HepG2 (cell line): ENCODE measurements around the gene CMIP. TPM values are rescaled to one million over a fixed set of nuclear protein-coding genes. Genes with fewer than 3 reads are reported as not detected.

Experiments used
- ATAC-seq: fragments of 200-7000 bp; cut with Tn5 transposase; 3 replicates; pipeline ENCODE4 v1.9.1; 2020; ENCODE audit warnings: mild to moderate bottlenecking, moderate library complexity
- BruUV-seq: library from RNA; stranded (reverse); fragments of 400-500 nt; replicated peaks from 2 replicates; lab custom pipeline; 2021; lab: Mats Ljungman, UMichigan
- CTCF ChIA-PET: fragments of 300-600 bp; formaldehyde crosslinking; extraction: SDS; loops from one replicate; lab custom pipeline; 2021; ENCODE audit warnings: low total read pairs, inconsistent platforms, low intra/inter-chr PET ratio; lab: Yijun Ruan, JAX
- POLR2A ChIA-PET: fragments of 350-600 bp; sonication (Branson Sonifier 250); formaldehyde crosslinking; loops from one replicate; lab custom pipeline; 2020; ENCODE audit warnings: antibody characterized with exemption, inconsistent platforms; lab: Yijun Ruan, JAX
- DNase-seq: peaks from one replicate; pipeline ENCODE4 v3.0.0-alpha.2; 2015; ENCODE audit warnings: low spot score
- FAIRE-seq: peaks from 3 replicates; lab custom pipeline; 2011; peaks lifted over from hg19 to GRCh38; lab: Jason Lieb, UNC
- H2AFZ ChIP-seq: one replicate; pipeline ENCODE4 v1.6.1; 2011; ENCODE audit warnings: low read length, inconsistent platforms
- H3K27ac ChIP-seq: fragments of 300-600 bp; 3 replicates; pipeline ENCODE4 v1.8.0; 2011; ENCODE audit warnings: mixed run types, mild to moderate bottlenecking, mixed read lengths, low read length, inconsistent platforms; ENCODE audit not compliant: insufficient read depth; ENCODE audit errors: extremely low read length
- H3K27me3 ChIP-seq, 2 experiments: fragments of 200-600 bp in 1 of 2; 2 replicates in 1 of 2; 3 replicates in 1 of 2; pipeline versions ENCODE4 v1.6.0 to v1.8.0; 2011; ENCODE audit warnings: low read length in 2 of 2, mild to moderate bottlenecking in 2 of 2, moderate library complexity in 2 of 2, inconsistent platforms in 1 of 2; ENCODE audit not compliant: insufficient read depth in 2 of 2, control insufficient read depth in 1 of 2
- H3K36me3 ChIP-seq, 2 experiments: fragments of 200-600 bp in 1 of 2; replicated peaks in 1 of 2; 2 replicates in 1 of 2; 3 replicates in 1 of 2; pipeline versions ENCODE4 v1.5.1 to v1.8.0; 2011; ENCODE audit warnings: low read length in 2 of 2, inconsistent platforms in 1 of 2; ENCODE audit not compliant: insufficient read depth in 2 of 2, control insufficient read depth in 1 of 2
- H3K4me1 ChIP-seq: 2 replicates; pipeline ENCODE4 v1.5.1; 2012; ENCODE audit warnings: low read length, inconsistent platforms; ENCODE audit not compliant: insufficient read depth
- H3K4me2 ChIP-seq: 2 replicates; pipeline ENCODE4 v1.6.0; 2011; ENCODE audit warnings: low read depth, low read length, inconsistent platforms
- H3K4me3 ChIP-seq, 3 experiments: fragments of 200-600 bp in 1 of 3; sonication (generic), shearing (Covaris generic) in 1 of 3; replicated peaks in 1 of 3; 2 replicates each; pipeline ENCODE4 v1.5.1; 2011 to 2016; ENCODE audit warnings: low read length in 3 of 3, inconsistent platforms in 2 of 3, low read depth in 2 of 3, mild to moderate bottlenecking in 2 of 3, control low read depth in 1 of 3, mixed read lengths in 1 of 3; ENCODE audit not compliant: insufficient read depth in 1 of 3
- H3K79me2 ChIP-seq: one replicate; pipeline ENCODE4 v1.6.1; 2011; ENCODE audit warnings: low read length, inconsistent platforms; ENCODE audit not compliant: insufficient read depth
- H3K9ac ChIP-seq: 2 replicates; pipeline ENCODE4 v1.6.0; 2011; ENCODE audit warnings: mild to moderate bottlenecking, low read depth, low read length, inconsistent platforms; ENCODE audit not compliant: insufficient read depth
- H3K9me3 ChIP-seq: 2 replicates; pipeline ENCODE4 v1.5.1; 2012; ENCODE audit warnings: mild to moderate bottlenecking, low read length
- H4K20me1 ChIP-seq: 2 replicates; pipeline ENCODE4 v1.6.0; 2011; ENCODE audit warnings: inconsistent platforms, mild to moderate bottlenecking, low read length, moderate library complexity; ENCODE audit not compliant: insufficient read depth
- DZIP1 ChIP-seq: sonication (generic); formaldehyde crosslinking; IDR thresholded peaks from 2 replicates; pipeline ENCODE4 v1.5.0; 2020; ENCODE audit warnings: mild to moderate bottlenecking, missing genetic modification reagents
- FOSL2 ChIP-seq: sonication (generic); formaldehyde crosslinking; IDR thresholded peaks from 2 replicates; pipeline ENCODE4 v1.4.0; 2020; ENCODE audit warnings: missing genetic modification reagents
- GABPB1 ChIP-seq: IDR thresholded peaks from 2 replicates; pipeline ENCODE4 v1.6.1; 2016; ENCODE audit warnings: mild to moderate bottlenecking, missing genetic modification reagents, moderate library complexity, missing compliant biosample characterization
- GPN1 ChIP-seq: sonication (generic); formaldehyde crosslinking; IDR thresholded peaks from 2 replicates; pipeline ENCODE4 v1.5.1; 2020; ENCODE audit warnings: missing genetic modification reagents, borderline replicate concordance
- MEIS2 ChIP-seq: sonication (generic); formaldehyde crosslinking; IDR thresholded peaks from 2 replicates; pipeline ENCODE4 v1.9.0; 2021; ENCODE audit warnings: mild to moderate bottlenecking, missing genetic modification reagents
- NFE2L2 ChIP-seq: fragments of 150-350 bp; IDR thresholded peaks from 2 replicates; pipeline ENCODE4 v1.6.1; 2014; ENCODE audit warnings: low read length
- NKX3-1 ChIP-seq: sonication (generic); formaldehyde crosslinking; IDR thresholded peaks from 2 replicates; pipeline ENCODE4 v1.5.0; 2020; ENCODE audit warnings: missing genetic modification reagents
- ZFAT ChIP-seq: sonication (generic); formaldehyde crosslinking; conservative IDR thresholded peaks from 2 replicates; pipeline ENCODE4 v1.8.1; 2023; ENCODE audit warnings: missing genetic modification reagents, inconsistent platforms
- ZXDC ChIP-seq: sonication (generic); formaldehyde crosslinking; IDR thresholded peaks from 2 replicates; pipeline ENCODE4 v1.5.0; 2020; ENCODE audit warnings: mild to moderate bottlenecking, missing genetic modification reagents
- WGBS: methylation state at CpG from one replicate; pipeline ENCODE4 v1.1.6; 2017; ENCODE audit warnings: low lambda C conversion rate; 5-methylcytosine and 5-hydroxymethylcytosine counted together
- in situ Hi-C: cut with HindIII; loops from 2 replicates; pipeline ENCODE4 v1.10.0; 2017; ENCODE audit warnings: low pct_unique_long_range_greater_than_20kb; ENCODE audit not compliant: extremely low pct_ligation_motif_present
- intact Hi-C: fragments of 100-400 bp; cut with micrococcal nuclease; formaldehyde crosslinking; loops from one replicate; pipeline ENCODE4 v1.10.0; 2022; ENCODE audit not compliant: unreplicated experiment
- polyA plus RNA-seq, 8 experiments: library from polyadenylated mRNA; depleted of rRNA in 3 of 8; stranded (reverse) in 7 of 8; unstranded in 1 of 8; fragments of >200 nt; fragmentation: Illumina TruSeq in 4 of 8; extraction: Trizol in 4 of 8; gene quantifications; 2 replicates each; pipeline versions ENCODE4 v1.2.1 to v1.2.3, GENCODE V29; 2011 to 2016; ENCODE audit warnings: low read depth in 4 of 8, missing spikeins in 1 of 8, mixed read lengths in 1 of 8; ENCODE audit not compliant: insufficient read depth in 1 of 8
- total RNA-seq, 5 experiments: library from RNA; depleted of rRNA; stranded (reverse); fragments of >200 nt; fragmentation: Illumina TruSeq; extraction: Trizol; gene quantifications; 2 replicates each; pipeline ENCODE4 v1.2.3, GENCODE V29; 2016; ENCODE audit warnings: low read depth in 1 of 5
- TF ChIP-seq, protein P1 (sequence below): sonication (generic); formaldehyde crosslinking; IDR thresholded peaks from 2 replicates; pipeline ENCODE4 v1.9.0; 2022; ENCODE audit warnings: missing genetic modification reagents, mild to moderate bottlenecking, borderline replicate concordance

Gene CMIP
- total and polyA plus RNA-seq, 2 of the 13 experiments (the other 11 are each of a cell fraction or from before 2014, with no cell fraction given), result 10.9 to 18.1 TPM

DNA sequence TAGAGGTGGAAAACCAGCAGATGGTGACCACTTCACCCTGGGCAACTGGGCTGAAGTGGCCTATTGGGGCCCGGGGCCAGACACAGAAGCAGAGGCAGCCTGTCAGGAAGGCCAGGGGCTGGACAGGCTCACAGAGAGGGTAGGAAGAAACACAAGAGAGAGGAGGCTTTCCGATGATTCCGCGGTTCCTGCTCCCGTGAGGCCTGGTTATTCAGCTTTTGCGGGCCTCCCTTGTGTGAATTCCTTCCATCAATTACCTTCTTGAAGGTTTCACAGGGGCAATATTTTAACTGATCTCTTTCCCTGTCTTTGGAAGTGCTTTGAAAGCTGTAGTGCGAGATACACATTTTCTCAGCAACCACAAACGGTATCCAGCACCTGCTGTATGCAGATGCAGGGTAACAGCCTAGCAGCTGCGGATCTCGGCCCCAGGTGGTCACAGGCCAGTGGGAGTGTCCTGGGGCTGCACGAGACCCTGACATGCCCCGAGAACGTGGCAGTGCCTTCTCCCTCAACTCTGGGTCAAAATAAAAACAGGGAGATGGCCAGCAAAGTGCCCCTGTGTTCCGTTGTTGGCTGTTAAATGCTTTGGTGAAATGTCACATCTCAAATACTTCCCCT is 11.6 kb upstream of the CMIP start:
- no TSS peak for BruUV-seq

DNA sequence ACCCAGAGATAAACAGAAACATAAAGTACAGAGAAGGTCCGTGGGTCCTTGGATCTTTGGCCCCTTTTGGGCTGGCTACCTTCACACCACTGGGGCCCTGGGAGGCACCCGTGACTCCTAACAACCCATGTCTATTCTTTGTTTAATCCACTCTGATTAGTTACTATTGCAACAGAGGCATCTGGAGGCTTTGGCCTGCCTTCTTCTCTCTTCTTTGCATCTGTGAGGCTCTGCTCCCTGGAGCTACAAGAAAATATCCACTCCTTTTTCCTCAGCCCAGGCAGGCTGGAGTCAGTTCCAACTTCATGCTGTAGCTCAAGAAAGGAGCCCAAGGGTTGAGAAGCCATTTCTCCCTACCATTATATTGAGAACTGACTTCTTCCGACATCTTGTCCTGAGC is 9.5 kb upstream of the CMIP start:
- no peaks in the 10 kb centered on the region for H3K36me3 ChIP-seq
- no peak for DNase-seq
- no peak overlapping the region for H3K27ac ChIP-seq
- WGBS, result 35% methylated on average over 3 of the region's 3 CpGs
- peaks cover 40% of the 10 kb centered on the region for H3K4me1 ChIP-seq
- no peak overlapping the region for H3K9ac ChIP-seq
- H2AFZ ChIP-seq, result no peak overlapping the region
- no peak for ATAC-seq
- no TSS peak for BruUV-seq
- no peaks in the 10 kb centered on the region for H3K79me2 ChIP-seq
- no peaks in the 10 kb centered on the region for H4K20me1 ChIP-seq
- no peak overlapping the region for H3K4me2 ChIP-seq
- H3K4me3 ChIP-seq, result no peak overlapping the region
- ChIA-PET CTCF (no interaction called here), POLR2A (interaction anchor here (7.2 kb wide), 1 partner anchor 15 kb away, joined by 61 read pairs; no protein-coding TSS in a partner anchor)
- intact Hi-C loops, result no loop called here
- in situ Hi-C loops, result no loop called here
- FAIRE-seq, result no peak
- peaks cover 2 to 18% of the 10 kb centered on the region in 2 experiments; a peak in 3 of 5 replicates for H3K27me3 ChIP-seq
- H3K9me3 ChIP-seq, result no peaks in the 10 kb centered on the region
- TF ChIP-seq NFE2L2 (no peak), ZXDC (no peak), FOSL2 (CRISPR knock-in tag) (no peak), ZFAT (CRISPR knock-in tag) (no peak), NKX3-1 (CRISPR knock-in tag) (no peak), DZIP1 (CRISPR knock-in tag) (no peak), GPN1 (no peak), MEIS2 (CRISPR knock-in tag) (no peak)

More for the DNA sequence above, 11.6 kb upstream of the CMIP start:
- Histone ChIP-seq H3K4me1 (peaks cover 56% of the 10 kb centered on the region), H3K36me3 (no peaks in the 10 kb centered on the region), H3K4me2 (peak overlapping the region; percentile 66), H3K79me2 (no peaks in the 10 kb centered on the region), H3K4me3 (peak overlapping the region in 1 of 3 experiments; percentile 36; a peak in 2 of 6 replicates), H3K27ac (no peak overlapping the region), H4K20me1 (no peaks in the 10 kb centered on the region), H2AFZ (peak overlapping the region; percentile 77), H3K9me3 (no peaks in the 10 kb centered on the region), H3K9ac (peak overlapping the region; percentile 56), H3K27me3 (peaks cover 2 to 4% of the 10 kb centered on the region in 2 experiments; a peak in 2 of 5 replicates)
- FAIRE-seq (no peak), ATAC-seq (no peak), DNase-seq (no peak)
- intact Hi-C loops (no loop called here), in situ Hi-C loops (no loop called here)
- ChIA-PET POLR2A (interaction anchor here (0.7 to 7.2 kb wide), 3 partner anchors 13 to 116 kb away, joined by 3 to 61 read pairs (median 6); no protein-coding TSS in a partner anchor), CTCF (no interaction called here)
- WGBS, result 50% methylated on average over 14 of the region's 14 CpGs
- TF ChIP-seq, protein P1, sequence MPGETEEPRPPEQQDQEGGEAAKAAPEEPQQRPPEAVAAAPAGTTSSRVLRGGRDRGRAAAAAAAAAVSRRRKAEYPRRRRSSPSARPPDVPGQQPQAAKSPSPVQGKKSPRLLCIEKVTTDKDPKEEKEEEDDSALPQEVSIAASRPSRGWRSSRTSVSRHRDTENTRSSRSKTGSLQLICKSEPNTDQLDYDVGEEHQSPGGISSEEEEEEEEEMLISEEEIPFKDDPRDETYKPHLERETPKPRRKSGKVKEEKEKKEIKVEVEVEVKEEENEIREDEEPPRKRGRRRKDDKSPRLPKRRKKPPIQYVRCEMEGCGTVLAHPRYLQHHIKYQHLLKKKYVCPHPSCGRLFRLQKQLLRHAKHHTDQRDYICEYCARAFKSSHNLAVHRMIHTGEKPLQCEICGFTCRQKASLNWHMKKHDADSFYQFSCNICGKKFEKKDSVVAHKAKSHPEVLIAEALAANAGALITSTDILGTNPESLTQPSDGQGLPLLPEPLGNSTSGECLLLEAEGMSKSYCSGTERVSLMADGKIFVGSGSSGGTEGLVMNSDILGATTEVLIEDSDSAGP (CRISPR knock-in tag), result 0 out of 2 replicates have a peak, but pooled peaks have one; percentile 24
- TF ChIP-seq GABPB1 (CRISPR knock-in tag), result no peak
